GM18907 (cell line): ENCODE measurements around the gene DR1.
A peak's percentile ranks its signal among the peaks of the same experiment; 100 is the strongest.
"Not testable (repeated sequence)": the region's sequence is repeated elsewhere in the genome, so short reads cannot be mapped to it uniquely, and the experiment has no call there.

ENCODE experiments used
- ATAC-seq: cut with Tn5 transposase; IDR thresholded peaks from one replicate; pipeline ENCODE4 v1.9.1; 2021; ENCODE audit warnings: mild to moderate bottlenecking, moderate library complexity; ENCODE audit not compliant: unreplicated experiment

DR1 gene

GRCh38 chr1:93339171-93339697 is 6.5 kb upstream of the DR1 start:
- no peak for ATAC-seq

- no peak for ATAC-seq
Measured at GRCh38 chr1:93340090-93340489, 5.6 kb upstream of the DR1 start.

GRCh38 chr1:93344484-93344883 is 1.2 kb upstream of the DR1 start:
- no peak for ATAC-seq

- ATAC-seq: peak; percentile 0
Measured at GRCh38 chr1:93344886-93345632, 648 bp upstream of the DR1 start.

GRCh38 chr1:93346421-93346993 is 800 bp downstream of the DR1 start:
- peak; percentile 37 for ATAC-seq

GRCh38 chr1:93347334-93347899 is 1.7 kb downstream of the DR1 start:
- no peak for ATAC-seq

- ATAC-seq: no peak
Measured at GRCh38 chr1:93348104-93348728, 2.5 kb downstream of the DR1 start.

GRCh38 chr1:93349231-93350135 is 3.8 kb downstream of the DR1 start:
- no peak for ATAC-seq

GRCh38 chr1:93350322-93350721 is 4.6 kb downstream of the DR1 start:
- no peak for ATAC-seq

GRCh38 chr1:93350875-93351274 is 5.2 kb downstream of the DR1 start:
- no peak for ATAC-seq

- ATAC-seq: not testable (repeated sequence)
Measured at GRCh38 chr1:93351346-93351745, 5.6 kb downstream of the DR1 start.

- ATAC-seq: no peak
Measured at GRCh38 chr1:93352376-93352775, 6.7 kb downstream of the DR1 start.

GRCh38 chr1:93353286-93353685 is 7.6 kb downstream of the DR1 start:
- ATAC-seq: no peak

GRCh38 chr1:93354749-93355148 is 9.0 kb downstream of the DR1 start:
- no peak for ATAC-seq

GRCh38 chr1:93357242-93357641 is 11.5 kb downstream of the DR1 start:
- no peak for ATAC-seq

GRCh38 chr1:93358293-93358692 is 12.6 kb downstream of the DR1 start:
- ATAC-seq: no peak

GRCh38 chr1:93360111-93360510 is 14.4 kb downstream of the DR1 start:
- no peak for ATAC-seq

GRCh38 chr1:93362237-93362636 is 16.5 kb downstream of the DR1 start:
- ATAC-seq: no peak

- no peak for ATAC-seq
Measured at GRCh38 chr1:93365813-93366212, 20.1 kb downstream of the DR1 start.

- no peak for ATAC-seq
Measured at GRCh38 chr1:93369734-93370133, 24.0 kb downstream of the DR1 start.
